Stimulated activated effector memory CD8-positive, alpha-beta T cell treated with anti-CD3 and anti-CD28 coated beads, Interleukin-12 subunit alpha, Interleukin-12 subunit beta, amount 100 ng/mL, for 72 hours (primary cell): ENCODE measurements around the gene PCTP.

ENCODE experiments used
- ATAC-seq: fragments of 150-1000 bp; cut with Tn5 transposase; 2 replicates; pipeline ENCODE4 v1.10.0; 2021
- DNase-seq, 2 donors: peaks; one replicate each; pipeline ENCODE4 v3.0.0; 2021 to 2022; ENCODE audit warnings: low spot score in 2 of 2
- H3K27ac Mint-ChIP-seq: one replicate; pipeline ENCODE4 v1.8.0; 2022; ENCODE audit warnings: mild to moderate bottlenecking, mixed read lengths
- H3K36me3 Mint-ChIP-seq: one replicate; pipeline ENCODE4 v1.8.0; 2022; ENCODE audit warnings: mild to moderate bottlenecking, mixed read lengths
- H3K4me1 Mint-ChIP-seq: one replicate; pipeline ENCODE4 v1.8.0; 2022; ENCODE audit warnings: mixed read lengths
- H3K4me3 Mint-ChIP-seq: one replicate; pipeline ENCODE4 v1.8.0; 2022; ENCODE audit warnings: mild to moderate bottlenecking, mixed read lengths
- H3K9me3 Mint-ChIP-seq: one replicate; pipeline ENCODE4 v1.8.0; 2022; ENCODE audit warnings: mixed read lengths

Gene PCTP

GRCh38 chr17:55722016-55722736 is 28.7 kb upstream of the PCTP start:
- ATAC-seq, result no peak
- Mint-ChIP-seq H3K9me3 (no peaks in the 10 kb centered on the region), H3K4me3 (no peak overlapping the region), H3K4me1 (no peaks in the 10 kb centered on the region), H3K27ac (no peak overlapping the region), H3K36me3 (no peaks in the 10 kb centered on the region)
- no peak for DNase-seq

GRCh38 chr17:55722742-55723487 is 27.9 kb upstream of the PCTP start, which contains the start of gene TMEM100:
Gene TMEM100, minus strand, starts transcription at chr17:55722864. Its CDS starts 1,794 bp downstream, at chr17:55721070.
- no peak for DNase-seq
- Mint-ChIP-seq H3K4me1 (no peaks in the 10 kb centered on the region), H3K36me3 (no peaks in the 10 kb centered on the region), H3K4me3 (no peak within 1 kb of the TSS), H3K9me3 (no peaks in the 10 kb centered on the region), H3K27ac (no peak within 1 kb of the TSS)
- no peak for ATAC-seq

- no peak for DNase-seq
- ATAC-seq, result no peak
- H3K4me1 Mint-ChIP-seq, result no peaks in the 10 kb centered on the region
- no peak overlapping the region for H3K4me3 Mint-ChIP-seq
- no peaks in the 10 kb centered on the region for H3K9me3 Mint-ChIP-seq
- H3K27ac Mint-ChIP-seq, result no peak overlapping the region
- no peaks in the 10 kb centered on the region for H3K36me3 Mint-ChIP-seq
These were observed 27.4 kb upstream of the PCTP start for GRCh38 chr17:55723488-55723848.

- DNase-seq, result no peak
- H3K4me1 Mint-ChIP-seq, result no peaks in the 10 kb centered on the region
- no peak for ATAC-seq
- no peak overlapping the region for H3K4me3 Mint-ChIP-seq
- no peaks in the 10 kb centered on the region for H3K9me3 Mint-ChIP-seq
- no peaks in the 10 kb centered on the region for H3K36me3 Mint-ChIP-seq
- H3K27ac Mint-ChIP-seq, result no peak overlapping the region
These were observed 24.4 kb upstream of the PCTP start for GRCh38 chr17:55726440-55726839.

- H3K9me3 Mint-ChIP-seq, result no peaks in the 10 kb centered on the region
- H3K27ac Mint-ChIP-seq, result no peak overlapping the region
- no peak for ATAC-seq
- H3K36me3 Mint-ChIP-seq, result no peaks in the 10 kb centered on the region
- no peak for DNase-seq
- no peak overlapping the region for H3K4me3 Mint-ChIP-seq
- no peaks in the 10 kb centered on the region for H3K4me1 Mint-ChIP-seq
These were observed 23.6 kb upstream of the PCTP start for GRCh38 chr17:55727275-55727674.

GRCh38 chr17:55727920-55728319 is 22.9 kb upstream of the PCTP start:
- no peaks in the 10 kb centered on the region for H3K9me3 Mint-ChIP-seq
- ATAC-seq (no peak), DNase-seq (no peak)
- no peaks in the 10 kb centered on the region for H3K4me1 Mint-ChIP-seq
- H3K27ac Mint-ChIP-seq, result no peak overlapping the region
- no peak overlapping the region for H3K4me3 Mint-ChIP-seq
- no peaks in the 10 kb centered on the region for H3K36me3 Mint-ChIP-seq

GRCh38 chr17:55728361-55728760 is 22.5 kb upstream of the PCTP start:
- no peaks in the 10 kb centered on the region for H3K36me3 Mint-ChIP-seq
- no peak overlapping the region for H3K27ac Mint-ChIP-seq
- DNase-seq, result no peak
- no peaks in the 10 kb centered on the region for H3K9me3 Mint-ChIP-seq
- H3K4me3 Mint-ChIP-seq, result no peak overlapping the region
- no peaks in the 10 kb centered on the region for H3K4me1 Mint-ChIP-seq
- ATAC-seq, result no peak

GRCh38 chr17:55728833-55729232 is 22.0 kb upstream of the PCTP start:
- Mint-ChIP-seq H3K27ac (no peak overlapping the region), H3K4me1 (peaks cover 3% of the 10 kb centered on the region), H3K4me3 (no peak overlapping the region), H3K9me3 (no peaks in the 10 kb centered on the region), H3K36me3 (no peaks in the 10 kb centered on the region)
- ATAC-seq (no peak), DNase-seq (no peak)

- Mint-ChIP-seq H3K4me3 (no peak overlapping the region), H3K36me3 (no peaks in the 10 kb centered on the region), H3K4me1 (peaks cover 10% of the 10 kb centered on the region), H3K27ac (no peak overlapping the region), H3K9me3 (no peaks in the 10 kb centered on the region)
- no peak for DNase-seq
- no peak for ATAC-seq
These were observed 21.4 kb upstream of the PCTP start for GRCh38 chr17:55729484-55729883.

GRCh38 chr17:55730380-55730779 is 20.5 kb upstream of the PCTP start:
- peaks cover 12% of the 10 kb centered on the region for H3K4me1 Mint-ChIP-seq

GRCh38 chr17:55730808-55731207 is 20.0 kb upstream of the PCTP start:
- Mint-ChIP-seq H3K36me3 (no peaks in the 10 kb centered on the region), H3K4me1 (peaks cover 12% of the 10 kb centered on the region), H3K9me3 (no peaks in the 10 kb centered on the region), H3K4me3 (no peak overlapping the region), H3K27ac (no peak overlapping the region)
- ATAC-seq, result no peak
- no peak for DNase-seq

More at GRCh38 chr17:55730380-55730779, 20.5 kb upstream of the PCTP start:
- DNase-seq (no peak), ATAC-seq (no peak)
- Mint-ChIP-seq H3K4me3 (no peak overlapping the region), H3K36me3 (no peaks in the 10 kb centered on the region), H3K9me3 (no peaks in the 10 kb centered on the region), H3K27ac (no peak overlapping the region)

GRCh38 chr17:55731586-55732250 is 19.1 kb upstream of the PCTP start:
- peaks cover 12% of the 10 kb centered on the region for H3K4me1 Mint-ChIP-seq
- H3K4me3 Mint-ChIP-seq, result no peak overlapping the region
- DNase-seq (no peak), ATAC-seq (no peak)
- H3K36me3 Mint-ChIP-seq, result no peaks in the 10 kb centered on the region
- no peak overlapping the region for H3K27ac Mint-ChIP-seq
- H3K9me3 Mint-ChIP-seq, result no peaks in the 10 kb centered on the region

- H3K4me1 Mint-ChIP-seq, result peaks cover 12% of the 10 kb centered on the region
- H3K36me3 Mint-ChIP-seq, result no peaks in the 10 kb centered on the region
- no peak overlapping the region for H3K27ac Mint-ChIP-seq
- DNase-seq (no peak), ATAC-seq (peak; percentile 92)
- H3K9me3 Mint-ChIP-seq, result no peaks in the 10 kb centered on the region
- H3K4me3 Mint-ChIP-seq, result peak overlapping the region; percentile 19
These were observed 16.6 kb upstream of the PCTP start for GRCh38 chr17:55734128-55734781.

GRCh38 chr17:55735731-55736405 is 15.0 kb upstream of the PCTP start:
- ATAC-seq (no peak), DNase-seq (no peak)
- Mint-ChIP-seq H3K4me1 (peaks cover 12% of the 10 kb centered on the region), H3K36me3 (no peaks in the 10 kb centered on the region), H3K27ac (no peak overlapping the region), H3K9me3 (no peaks in the 10 kb centered on the region), H3K4me3 (no peak overlapping the region)

- H3K4me1 Mint-ChIP-seq, result peaks cover 12% of the 10 kb centered on the region
- DNase-seq (no peak), ATAC-seq (no peak)
- H3K36me3 Mint-ChIP-seq, result no peaks in the 10 kb centered on the region
- no peak overlapping the region for H3K4me3 Mint-ChIP-seq
- H3K9me3 Mint-ChIP-seq, result no peaks in the 10 kb centered on the region
- no peak overlapping the region for H3K27ac Mint-ChIP-seq
These were observed 12.8 kb upstream of the PCTP start for GRCh38 chr17:55737976-55738501.
